Neural progenitor cell (in vitro differentiated cells): ENCODE results near the gene GTF2F1. TPM values are rescaled to one million over a fixed set of nuclear protein-coding genes. Genes with fewer than 3 reads are reported as not detected.

Experiments used
- DNase-seq: peaks from one replicate; pipeline ENCODE4 v3.0.0-alpha.2; 2016; ENCODE audit warnings: low spot score
- H2AFZ ChIP-seq: fragments of 200-600 bp; sonication (generic); replicated peaks from 2 replicates; pipeline ENCODE4 v1.6.1; 2016; ENCODE audit warnings: antibody characterized with exemption
- H3F3A ChIP-seq: fragments of 200-600 bp; sonication (generic); 2 replicates; pipeline ENCODE4 v1.6.1; 2016; ENCODE audit warnings: antibody characterized with exemption, low read depth
- H3K27ac ChIP-seq: fragments of 200-600 bp; sonication (generic); 2 replicates; pipeline ENCODE4 v1.5.1; 2016; ENCODE audit warnings: mild to moderate bottlenecking
- H3K27me3 ChIP-seq: fragments of 200-600 bp; sonication (generic); 2 replicates; pipeline ENCODE4 v1.6.1; 2016; ENCODE audit warnings: mild to moderate bottlenecking, moderate library complexity
- H3K36me3 ChIP-seq: fragments of 200-600 bp; sonication (generic); 2 replicates; pipeline ENCODE4 v1.5.1; 2016
- H3K4me1 ChIP-seq: fragments of 200-600 bp; sonication (generic); 2 replicates; pipeline ENCODE4 v1.6.1; 2016; ENCODE audit warnings: mixed run types
- H3K4me2 ChIP-seq: fragments of 200-600 bp; sonication (generic); 2 replicates; pipeline ENCODE4 v1.6.1; 2016
- H3K4me3 ChIP-seq: fragments of 200-600 bp; sonication (generic); 2 replicates; pipeline ENCODE4 v1.5.1; 2016
- H3K79me2 ChIP-seq: fragments of 200-600 bp; sonication (generic); 2 replicates; pipeline ENCODE4 v1.6.1; 2016; ENCODE audit warnings: low read depth
- H3K9ac ChIP-seq: fragments of 200-600 bp; sonication (generic); 2 replicates; pipeline ENCODE4 v1.6.1; 2016
- H3K9me3 ChIP-seq: fragments of 200-600 bp; sonication (generic); 2 replicates; pipeline ENCODE4 v1.5.1; 2016; ENCODE audit warnings: low read depth
- H4K20me1 ChIP-seq: fragments of 200-600 bp; sonication (generic); 2 replicates; pipeline ENCODE4 v1.6.1; 2016; ENCODE audit warnings: low read depth
- H3K27ac Mint-ChIP-seq: 3 replicates; pipeline ENCODE4 v1.8.0; 2021; ENCODE audit warnings: mixed read lengths
- H3K27me3 Mint-ChIP-seq: 2 replicates; pipeline ENCODE4 v1.8.0; 2022; ENCODE audit warnings: low read depth, mild to moderate bottlenecking, inconsistent platforms, moderate library complexity, mixed read lengths; ENCODE audit not compliant: insufficient read depth
- H3K36me3 Mint-ChIP-seq: 3 replicates; pipeline ENCODE4 v1.8.0; 2021; ENCODE audit warnings: mixed read lengths
- H3K4me1 Mint-ChIP-seq: 3 replicates; pipeline ENCODE4 v1.8.0; 2021; ENCODE audit warnings: mixed read lengths
- H3K4me3 Mint-ChIP-seq: 3 replicates; pipeline ENCODE4 v1.8.0; 2021; ENCODE audit warnings: mild to moderate bottlenecking, moderate library complexity, mixed read lengths
- H3K9me3 Mint-ChIP-seq: 3 replicates; pipeline ENCODE4 v1.8.0; 2020; ENCODE audit warnings: mixed read lengths
- CTCF ChIP-seq: fragments of 200-600 bp; sonication (generic); IDR thresholded peaks from 2 replicates; pipeline ENCODE4 v1.5.1; 2017; ENCODE audit warnings: antibody characterized with exemption, mild to moderate bottlenecking
- EZH2 ChIP-seq: fragments of 200-600 bp; sonication (generic); IDR thresholded peaks from 2 replicates; pipeline ENCODE4 v1.6.1; 2017; ENCODE audit warnings: antibody characterized with exemption, mild to moderate bottlenecking, moderate library complexity
- EZH2phosphoT487 ChIP-seq: fragments of 200-600 bp; sonication (generic); IDR thresholded peaks from 2 replicates; pipeline ENCODE4 v1.6.1; 2017; ENCODE audit warnings: antibody characterized with exemption
- total RNA-seq: library from RNA; depleted of rRNA; stranded (reverse); fragments of >200 nt; gene quantifications from 2 replicates; pipeline ENCODE4 v1.2.3, GENCODE V29; 2015; ENCODE audit warnings: low replicate concordance

The GTF2F1 gene
- total RNA-seq, 1 donor from 2014 or later = 36.9 TPM

- peak overlapping the region; percentile 17 for H3K27ac Mint-ChIP-seq
- peaks cover 13% of the 10 kb centered on the region for H3K4me1 ChIP-seq
- no peaks in the 10 kb centered on the region for H3K36me3 ChIP-seq
- peaks cover 25% of the 10 kb centered on the region for H3K4me1 Mint-ChIP-seq
- H3K4me3 ChIP-seq = no peak overlapping the region
- peaks cover 11% of the 10 kb centered on the region for H3K27me3 Mint-ChIP-seq
- peaks cover 32% of the 10 kb centered on the region for H3K79me2 ChIP-seq
- H3K9me3 Mint-ChIP-seq = no peaks in the 10 kb centered on the region
- H3K36me3 Mint-ChIP-seq = peaks cover 4% of the 10 kb centered on the region
- H3K4me2 ChIP-seq = no peak overlapping the region
- no peak overlapping the region for H3K9ac ChIP-seq
- no peak overlapping the region for H3K27ac ChIP-seq
- H2AFZ ChIP-seq = no peak overlapping the region
- TF ChIP-seq EZH2phosphoT487 = no peak
- peak; percentile 14 for TF ChIP-seq CTCF
- peak overlapping the region; percentile 73 for H3K4me3 Mint-ChIP-seq
- H3K9me3 ChIP-seq = no peaks in the 10 kb centered on the region
- H4K20me1 ChIP-seq = peaks cover 32% of the 10 kb centered on the region
- H3F3A ChIP-seq = peaks cover 8% of the 10 kb centered on the region
- no peak for DNase-seq
- peaks cover 13% of the 10 kb centered on the region for H3K27me3 ChIP-seq
Measured at GRCh38 chr19:6425732-6426620, 33.0 kb upstream of the GTF2F1 start.

GRCh38 chr19:6424939-6425731 is 32.2 kb upstream of the GTF2F1 start:
- H3K9me3 ChIP-seq = no peaks in the 10 kb centered on the region
- no peak overlapping the region for H3K27ac ChIP-seq
- peaks cover 10% of the 10 kb centered on the region for H3K27me3 ChIP-seq
- peaks cover 41% of the 10 kb centered on the region for H3K79me2 ChIP-seq
- peaks cover 13% of the 10 kb centered on the region for H3K4me1 ChIP-seq
- H2AFZ ChIP-seq = no peak overlapping the region
- H4K20me1 ChIP-seq = peaks cover 40% of the 10 kb centered on the region
- no peak for TF ChIP-seq EZH2phosphoT487
- no peak for TF ChIP-seq EZH2
- TF ChIP-seq CTCF = no peak
- Mint-ChIP-seq H3K27ac (peak overlapping the region; percentile 65), H3K9me3 (no peaks in the 10 kb centered on the region), H3K27me3 (peaks cover 11% of the 10 kb centered on the region), H3K4me3 (peak overlapping the region; percentile 86), H3K4me1 (peaks cover 28% of the 10 kb centered on the region), H3K36me3 (peaks cover 9% of the 10 kb centered on the region)
- no peak overlapping the region for H3K9ac ChIP-seq
- peaks cover 8% of the 10 kb centered on the region for H3F3A ChIP-seq
- H3K4me2 ChIP-seq = no peak overlapping the region
- DNase-seq = peak; percentile 100
- H3K4me3 ChIP-seq = no peak overlapping the region
- no peaks in the 10 kb centered on the region for H3K36me3 ChIP-seq

- Histone ChIP-seq H3K4me2 (peak within 1 kb of the TSS; percentile 82), H3K27me3 (peaks cover 3% of the 10 kb centered on the region), H3K36me3 (no peaks in the 10 kb centered on the region), H4K20me1 (peaks cover 48% of the 10 kb centered on the region), H3K4me1 (peaks cover 13% of the 10 kb centered on the region), H3K27ac (no peak within 1 kb of the TSS), H3F3A (peaks cover 8% of the 10 kb centered on the region), H3K9me3 (no peaks in the 10 kb centered on the region), H2AFZ (no peak within 1 kb of the TSS), H3K9ac (peak within 1 kb of the TSS; percentile 84), H3K4me3 (peak within 1 kb of the TSS; percentile 71), H3K79me2 (peaks cover 48% of the 10 kb centered on the region)
- H3K27me3 Mint-ChIP-seq = peaks cover 7% of the 10 kb centered on the region
- TF ChIP-seq EZH2 (no peak), EZH2phosphoT487 (no peak), CTCF (no peak)
- H3K36me3 Mint-ChIP-seq = peaks cover 11% of the 10 kb centered on the region
- no peaks in the 10 kb centered on the region for H3K9me3 Mint-ChIP-seq
- H3K4me1 Mint-ChIP-seq = peaks cover 28% of the 10 kb centered on the region
- peak within 1 kb of the TSS; percentile 96 for H3K4me3 Mint-ChIP-seq
- peak within 1 kb of the TSS; percentile 65 for H3K27ac Mint-ChIP-seq
- peak; percentile 67 for DNase-seq
Measured at GRCh38 chr19:6424195-6424938, 31.4 kb upstream of the GTF2F1 start, which contains the start of gene KHSRP. TSS of gene KHSRP (minus strand) at chr19:6424811. CDS start at chr19:6424701, 110 bp downstream.
